ENCODE results near the gene TMC6. TPM values are rescaled to one million over a fixed set of nuclear protein-coding genes. Genes with fewer than 3 reads are reported as not detected.

Gene TMC6, protein sequence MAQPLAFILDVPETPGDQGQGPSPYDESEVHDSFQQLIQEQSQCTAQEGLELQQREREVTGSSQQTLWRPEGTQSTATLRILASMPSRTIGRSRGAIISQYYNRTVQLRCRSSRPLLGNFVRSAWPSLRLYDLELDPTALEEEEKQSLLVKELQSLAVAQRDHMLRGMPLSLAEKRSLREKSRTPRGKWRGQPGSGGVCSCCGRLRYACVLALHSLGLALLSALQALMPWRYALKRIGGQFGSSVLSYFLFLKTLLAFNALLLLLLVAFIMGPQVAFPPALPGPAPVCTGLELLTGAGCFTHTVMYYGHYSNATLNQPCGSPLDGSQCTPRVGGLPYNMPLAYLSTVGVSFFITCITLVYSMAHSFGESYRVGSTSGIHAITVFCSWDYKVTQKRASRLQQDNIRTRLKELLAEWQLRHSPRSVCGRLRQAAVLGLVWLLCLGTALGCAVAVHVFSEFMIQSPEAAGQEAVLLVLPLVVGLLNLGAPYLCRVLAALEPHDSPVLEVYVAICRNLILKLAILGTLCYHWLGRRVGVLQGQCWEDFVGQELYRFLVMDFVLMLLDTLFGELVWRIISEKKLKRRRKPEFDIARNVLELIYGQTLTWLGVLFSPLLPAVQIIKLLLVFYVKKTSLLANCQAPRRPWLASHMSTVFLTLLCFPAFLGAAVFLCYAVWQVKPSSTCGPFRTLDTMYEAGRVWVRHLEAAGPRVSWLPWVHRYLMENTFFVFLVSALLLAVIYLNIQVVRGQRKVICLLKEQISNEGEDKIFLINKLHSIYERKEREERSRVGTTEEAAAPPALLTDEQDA
- total RNA-seq (10 to 100 TPM in 2 of 4 donors, 1 to 10 TPM in 2; 5.3 to 13.9 (median 8.9) TPM), polyA plus RNA-seq (100 to 1,000 TPM in 1 of 3 donors, 10 to 100 TPM in 1, 1 to 10 TPM in 1; 9.0 to 145 (median 10.8) TPM)

- Histone ChIP-seq H3K4me3 (peak within 1 kb of the TSS; percentile 35 to 61 (median 57)), H3K36me3 (peaks cover 0 to 5% (median 0%) of the 10 kb centered on the region in 4 donors), H3K27ac (peak within 1 kb of the TSS; percentile 72 to 79 (median 76)), H3K4me1 (peaks cover 0 to 53% (median 48%) of the 10 kb centered on the region in 4 donors), H3K27me3 (peaks cover 26 to 69% (median 56%) of the 10 kb centered on the region in 3 donors), H3K9me3 (no peaks in the 10 kb centered on the region)
- intact Hi-C loops (cut with DNase I): no loop called here
- DNase-seq: peak; percentile 66
- WGBS, 2 donors: 2% methylated on average over 54 of the region's 54 CpGs
- TF ChIP-seq POLR2AphosphoS5 (IDR thresholded peaks at IDR 0.05): peak in 3 of 4 donors; percentile 14 to 70 (median 66)
- TF ChIP-seq EP300 (IDR thresholded peaks at IDR 0.05): no peak
- TF ChIP-seq POLR2A (IDR thresholded peaks at IDR 0.05): peak in 1 of 2 donors; percentile 23
These were observed at the start of gene TMC6 for GRCh38 chr17:78128551-78129350. TSS of gene TMC6 (minus strand) at chr17:78128755. CDS start at chr17:78126832, 1,923 bp downstream.

- peak overlapping the region in 1 of 4 donors; percentile 92 for H3K27ac ChIP-seq
These were observed 48.0 kb upstream of the TMC6 start for GRCh38 chr17:78176548-78177025.

DNA sequence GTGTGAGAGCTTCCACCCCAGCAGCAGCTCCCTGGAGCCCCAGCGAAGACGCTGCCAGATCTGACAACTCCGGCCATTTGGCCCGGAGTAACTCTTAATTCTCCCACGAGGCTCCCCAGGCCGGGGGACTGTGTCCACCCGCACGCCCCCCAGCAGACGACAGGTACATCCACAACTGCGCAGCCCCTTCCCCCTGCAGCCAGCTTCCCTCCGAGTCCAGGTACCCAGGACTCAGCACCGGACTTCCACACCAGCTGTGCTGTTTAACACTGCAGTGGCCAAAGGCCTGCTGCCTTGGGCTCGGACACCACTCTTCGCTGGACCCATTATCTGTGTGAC is 47.1 kb upstream of the TMC6 start:
- Histone ChIP-seq H3K27me3 (no peaks in the 10 kb centered on the region), H3K4me3 (no peak overlapping the region), H3K27ac (peak overlapping the region; percentile 60 to 92 (median 64)), H3K9me3 (no peaks in the 10 kb centered on the region), H3K36me3 (no peaks in the 10 kb centered on the region), H3K4me1 (peaks cover 0 to 66% (median 48%) of the 10 kb centered on the region in 4 donors)
- no peak for DNase-seq
- intact Hi-C loops (cut with DNase I): no loop called here
- WGBS, 2 donors: 77 to 87% methylated on average over 14 of the region's 14 CpGs
- TF ChIP-seq POLR2A (IDR thresholded peaks at IDR 0.05): no peak
- no peak for TF ChIP-seq CTCF (IDR thresholded peaks at IDR 0.05)
- no peak for TF ChIP-seq EP300 (IDR thresholded peaks at IDR 0.05)
- no peak for TF ChIP-seq POLR2AphosphoS5 (IDR thresholded peaks at IDR 0.05)

More at GRCh38 chr17:78176548-78177025, 48.0 kb upstream of the TMC6 start:
- TF ChIP-seq CTCF (IDR thresholded peaks at IDR 0.05): peak; percentile 43 to 83 (median 78)
- TF ChIP-seq EP300 (IDR thresholded peaks at IDR 0.05): no peak
- no peak for TF ChIP-seq POLR2AphosphoS5 (IDR thresholded peaks at IDR 0.05)
- no peak for TF ChIP-seq POLR2A (IDR thresholded peaks at IDR 0.05)
- intact Hi-C loops (cut with DNase I): loop anchor here (2.0 kb wide), 1 partner anchor 64 kb away; no protein-coding TSS in a partner anchor
- H3K9me3 ChIP-seq: no peaks in the 10 kb centered on the region
- peaks cover 0 to 72% (median 51%) of the 10 kb centered on the region in 4 donors for H3K4me1 ChIP-seq
- H3K36me3 ChIP-seq: no peaks in the 10 kb centered on the region
- DNase-seq: peak; percentile 84
- 12 to 19% methylated on average over 14 of the region's 14 CpGs for WGBS, 2 donors
- no peaks in the 10 kb centered on the region for H3K27me3 ChIP-seq
- no peak overlapping the region for H3K4me3 ChIP-seq

- H3K4me1 ChIP-seq: peaks cover 0 to 60% (median 42%) of the 10 kb centered on the region in 4 donors
- H3K36me3 ChIP-seq: no peaks in the 10 kb centered on the region
- H3K27me3 ChIP-seq: no peaks in the 10 kb centered on the region
- intact Hi-C loops (cut with DNase I): no loop called here
- H3K4me3 ChIP-seq: no peak overlapping the region
- WGBS, 2 donors: 24 to 75% methylated on average over 28 of the region's 28 CpGs
- no peak for DNase-seq
- H3K27ac ChIP-seq: peak overlapping the region; percentile 60 to 92 (median 64)
- no peak for TF ChIP-seq CTCF (IDR thresholded peaks at IDR 0.05)
- no peak for TF ChIP-seq EP300 (IDR thresholded peaks at IDR 0.05)
- no peak for TF ChIP-seq POLR2AphosphoS5 (IDR thresholded peaks at IDR 0.05)
- no peak for TF ChIP-seq POLR2A (IDR thresholded peaks at IDR 0.05)
- no peaks in the 10 kb centered on the region for H3K9me3 ChIP-seq
These were observed 46.5 kb upstream of the TMC6 start for GRCh38 chr17:78174870-78175642.

Measured in sigmoid colon (tissue), 7 donors.